K562 (cell line): Measurements from ENCODE around the gene RIOK3. TPM values are rescaled to one million over a fixed set of nuclear protein-coding genes. Genes with fewer than 3 reads are reported as not detected.
A peak's percentile ranks its signal among the peaks of the same experiment; 100 is the strongest.

Experiments
- ATF6 ChIP-seq: sonication (generic); formaldehyde crosslinking; IDR thresholded peaks from 2 replicates; pipeline ENCODE4 v1.4.0; 2020; ENCODE audit warnings: mild to moderate bottlenecking, missing genetic modification reagents
- BHLHE40 ChIP-seq: IDR thresholded peaks from 2 replicates; pipeline ENCODE4 v1.6.1; 2011; ENCODE audit warnings: low read length, improper control_type of control experiment
- MTF1 ChIP-seq: fragments of 250-450 bp; sonication (Bioruptor Pico); IDR thresholded peaks from 2 replicates; pipeline ENCODE4 v1.9.0; 2021; ENCODE audit warnings: moderate library complexity, mild to moderate bottlenecking, inconsistent platforms, borderline replicate concordance
- SMAD2 ChIP-seq: fragments of 150-350 bp; IDR thresholded peaks from 2 replicates; pipeline ENCODE4 v1.6.1; 2014; ENCODE audit warnings: low read depth, mild to moderate bottlenecking, low read length
- ZFX ChIP-seq: sonication (generic); formaldehyde crosslinking; IDR thresholded peaks from 2 replicates; pipeline ENCODE4 v1.8.0; 2022; ENCODE audit warnings: mild to moderate bottlenecking, missing genetic modification reagents, moderate library complexity
- ZNF655 ChIP-seq: fragments of 250-450 bp; sonication (Bioruptor Pico); IDR thresholded peaks from 2 replicates; pipeline ENCODE4 v1.5.0; 2021
- polyA plus RNA-seq, 8 experiments: library from polyadenylated mRNA; depleted of rRNA in 4 of 8; stranded (reverse) in 5 of 8; unstranded in 3 of 8; fragments of >200 nt; fragmentation: Nextera tagmentation in 2 of 8; fragmentation: Illumina TruSeq in 1 of 8; extraction: Ambion mirVana in 2 of 8; extraction: Trizol in 1 of 8; gene quantifications; 2 replicates each; pipeline versions ENCODE4 v1.2.1 to v1.2.3, GENCODE V29; 2011 to 2014; ENCODE audit warnings: inconsistent platforms in 1 of 8, missing spikeins in 1 of 8
- total RNA-seq, 7 experiments: library from RNA; depleted of rRNA in 6 of 7; stranded (reverse); fragments of >200 nt in 6 of 7; fragmentation: Illumina TruSeq in 2 of 7; extraction: Trizol in 2 of 7; gene quantifications; 2 replicates each; pipeline versions ENCODE4 v1.2.1 to v1.2.3, GENCODE V29; 2011 to 2021; ENCODE audit warnings: low replicate concordance in 1 of 7
- TF ChIP-seq, protein P1 (sequence below): sonication (generic); formaldehyde crosslinking; IDR thresholded peaks from 2 replicates; pipeline ENCODE4 v1.8.0; 2022; ENCODE audit warnings: mild to moderate bottlenecking, missing genetic modification reagents, borderline replicate concordance
- TF ChIP-seq, protein P2 (sequence below): fragments of 200-600 bp; sonication (generic); IDR thresholded peaks from one replicate; pipeline ENCODE4 v1.6.1; 2012; ENCODE audit warnings: mild to moderate bottlenecking, low read depth, low read length, inconsistent platforms

The RIOK3 gene
- total and polyA plus RNA-seq, 9 of the 15 experiments (the other 6 are each of a cell fraction or from before 2014, with no cell fraction given): 21.4 to 89.5 (median 62.9) TPM

DNA sequence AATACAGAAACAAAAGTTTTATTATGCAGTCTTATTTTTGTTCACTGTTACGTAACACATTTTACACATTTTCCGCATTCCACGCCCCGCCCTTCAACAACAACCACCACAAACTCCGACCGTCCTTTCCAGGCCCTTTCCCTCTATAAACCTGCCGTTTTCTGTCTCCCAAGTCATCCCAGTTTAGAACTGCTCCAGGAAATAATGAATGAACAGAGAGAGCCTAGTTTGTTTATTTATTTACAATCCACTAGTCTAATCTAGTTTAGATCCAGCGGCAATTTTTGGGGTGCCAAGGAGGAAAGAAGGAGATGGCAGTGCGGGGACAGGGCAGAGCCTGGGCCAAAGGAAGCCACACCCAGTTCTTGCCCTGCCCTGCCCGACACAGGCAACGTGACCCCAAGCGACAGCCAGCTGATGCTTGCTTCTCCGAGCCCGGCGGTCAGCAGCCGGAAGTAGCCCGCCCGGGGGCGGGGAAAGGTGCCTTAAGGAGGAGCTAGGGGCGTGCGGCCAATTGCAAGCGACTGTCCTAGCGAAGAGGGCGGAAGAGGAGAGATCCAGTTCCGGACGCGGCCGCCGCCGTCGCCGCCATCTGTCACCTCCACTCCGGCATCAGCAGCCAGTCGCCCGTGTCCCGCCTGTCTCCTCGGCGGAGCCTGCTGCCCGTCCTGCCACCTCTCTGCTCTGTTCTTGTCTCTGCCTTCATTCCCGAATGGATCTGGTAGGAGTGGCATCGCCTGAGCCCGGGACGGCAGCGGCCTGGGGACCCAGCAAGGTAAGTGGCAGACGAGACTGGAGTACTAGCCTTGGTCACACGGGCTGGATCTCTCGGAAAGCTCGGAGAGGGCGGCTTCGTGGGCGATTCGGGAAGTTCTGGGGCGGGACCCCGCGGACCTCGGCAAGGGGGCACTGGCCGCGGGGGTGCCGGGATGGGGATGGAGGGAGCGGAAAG lies at the start of gene RIOK3 (continued):
- TF ChIP-seq ATF6 (CRISPR knock-in tag) (no peak), ZNF655 (no peak), BHLHE40 (peak; percentile 88), MTF1 (CRISPR knock-in tag) (no peak), SMAD2 (no peak), ZFX (peak; percentile 54; the same call in 1 of the 2 replicates)
- TF ChIP-seq, protein P1, sequence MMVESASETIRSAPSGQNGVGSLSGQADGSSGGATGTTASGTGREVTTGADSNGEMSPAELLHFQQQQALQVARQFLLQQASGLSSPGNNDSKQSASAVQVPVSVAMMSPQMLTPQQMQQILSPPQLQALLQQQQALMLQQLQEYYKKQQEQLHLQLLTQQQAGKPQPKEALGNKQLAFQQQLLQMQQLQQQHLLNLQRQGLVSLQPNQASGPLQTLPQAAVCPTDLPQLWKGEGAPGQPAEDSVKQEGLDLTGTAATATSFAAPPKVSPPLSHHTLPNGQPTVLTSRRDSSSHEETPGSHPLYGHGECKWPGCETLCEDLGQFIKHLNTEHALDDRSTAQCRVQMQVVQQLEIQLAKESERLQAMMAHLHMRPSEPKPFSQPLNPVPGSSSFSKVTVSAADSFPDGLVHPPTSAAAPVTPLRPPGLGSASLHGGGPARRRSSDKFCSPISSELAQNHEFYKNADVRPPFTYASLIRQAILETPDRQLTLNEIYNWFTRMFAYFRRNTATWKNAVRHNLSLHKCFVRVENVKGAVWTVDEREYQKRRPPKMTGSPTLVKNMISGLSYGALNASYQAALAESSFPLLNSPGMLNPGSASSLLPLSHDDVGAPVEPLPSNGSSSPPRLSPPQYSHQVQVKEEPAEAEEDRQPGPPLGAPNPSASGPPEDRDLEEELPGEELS (CRISPR knock-in tag): no peak
- TF ChIP-seq, protein P2, sequence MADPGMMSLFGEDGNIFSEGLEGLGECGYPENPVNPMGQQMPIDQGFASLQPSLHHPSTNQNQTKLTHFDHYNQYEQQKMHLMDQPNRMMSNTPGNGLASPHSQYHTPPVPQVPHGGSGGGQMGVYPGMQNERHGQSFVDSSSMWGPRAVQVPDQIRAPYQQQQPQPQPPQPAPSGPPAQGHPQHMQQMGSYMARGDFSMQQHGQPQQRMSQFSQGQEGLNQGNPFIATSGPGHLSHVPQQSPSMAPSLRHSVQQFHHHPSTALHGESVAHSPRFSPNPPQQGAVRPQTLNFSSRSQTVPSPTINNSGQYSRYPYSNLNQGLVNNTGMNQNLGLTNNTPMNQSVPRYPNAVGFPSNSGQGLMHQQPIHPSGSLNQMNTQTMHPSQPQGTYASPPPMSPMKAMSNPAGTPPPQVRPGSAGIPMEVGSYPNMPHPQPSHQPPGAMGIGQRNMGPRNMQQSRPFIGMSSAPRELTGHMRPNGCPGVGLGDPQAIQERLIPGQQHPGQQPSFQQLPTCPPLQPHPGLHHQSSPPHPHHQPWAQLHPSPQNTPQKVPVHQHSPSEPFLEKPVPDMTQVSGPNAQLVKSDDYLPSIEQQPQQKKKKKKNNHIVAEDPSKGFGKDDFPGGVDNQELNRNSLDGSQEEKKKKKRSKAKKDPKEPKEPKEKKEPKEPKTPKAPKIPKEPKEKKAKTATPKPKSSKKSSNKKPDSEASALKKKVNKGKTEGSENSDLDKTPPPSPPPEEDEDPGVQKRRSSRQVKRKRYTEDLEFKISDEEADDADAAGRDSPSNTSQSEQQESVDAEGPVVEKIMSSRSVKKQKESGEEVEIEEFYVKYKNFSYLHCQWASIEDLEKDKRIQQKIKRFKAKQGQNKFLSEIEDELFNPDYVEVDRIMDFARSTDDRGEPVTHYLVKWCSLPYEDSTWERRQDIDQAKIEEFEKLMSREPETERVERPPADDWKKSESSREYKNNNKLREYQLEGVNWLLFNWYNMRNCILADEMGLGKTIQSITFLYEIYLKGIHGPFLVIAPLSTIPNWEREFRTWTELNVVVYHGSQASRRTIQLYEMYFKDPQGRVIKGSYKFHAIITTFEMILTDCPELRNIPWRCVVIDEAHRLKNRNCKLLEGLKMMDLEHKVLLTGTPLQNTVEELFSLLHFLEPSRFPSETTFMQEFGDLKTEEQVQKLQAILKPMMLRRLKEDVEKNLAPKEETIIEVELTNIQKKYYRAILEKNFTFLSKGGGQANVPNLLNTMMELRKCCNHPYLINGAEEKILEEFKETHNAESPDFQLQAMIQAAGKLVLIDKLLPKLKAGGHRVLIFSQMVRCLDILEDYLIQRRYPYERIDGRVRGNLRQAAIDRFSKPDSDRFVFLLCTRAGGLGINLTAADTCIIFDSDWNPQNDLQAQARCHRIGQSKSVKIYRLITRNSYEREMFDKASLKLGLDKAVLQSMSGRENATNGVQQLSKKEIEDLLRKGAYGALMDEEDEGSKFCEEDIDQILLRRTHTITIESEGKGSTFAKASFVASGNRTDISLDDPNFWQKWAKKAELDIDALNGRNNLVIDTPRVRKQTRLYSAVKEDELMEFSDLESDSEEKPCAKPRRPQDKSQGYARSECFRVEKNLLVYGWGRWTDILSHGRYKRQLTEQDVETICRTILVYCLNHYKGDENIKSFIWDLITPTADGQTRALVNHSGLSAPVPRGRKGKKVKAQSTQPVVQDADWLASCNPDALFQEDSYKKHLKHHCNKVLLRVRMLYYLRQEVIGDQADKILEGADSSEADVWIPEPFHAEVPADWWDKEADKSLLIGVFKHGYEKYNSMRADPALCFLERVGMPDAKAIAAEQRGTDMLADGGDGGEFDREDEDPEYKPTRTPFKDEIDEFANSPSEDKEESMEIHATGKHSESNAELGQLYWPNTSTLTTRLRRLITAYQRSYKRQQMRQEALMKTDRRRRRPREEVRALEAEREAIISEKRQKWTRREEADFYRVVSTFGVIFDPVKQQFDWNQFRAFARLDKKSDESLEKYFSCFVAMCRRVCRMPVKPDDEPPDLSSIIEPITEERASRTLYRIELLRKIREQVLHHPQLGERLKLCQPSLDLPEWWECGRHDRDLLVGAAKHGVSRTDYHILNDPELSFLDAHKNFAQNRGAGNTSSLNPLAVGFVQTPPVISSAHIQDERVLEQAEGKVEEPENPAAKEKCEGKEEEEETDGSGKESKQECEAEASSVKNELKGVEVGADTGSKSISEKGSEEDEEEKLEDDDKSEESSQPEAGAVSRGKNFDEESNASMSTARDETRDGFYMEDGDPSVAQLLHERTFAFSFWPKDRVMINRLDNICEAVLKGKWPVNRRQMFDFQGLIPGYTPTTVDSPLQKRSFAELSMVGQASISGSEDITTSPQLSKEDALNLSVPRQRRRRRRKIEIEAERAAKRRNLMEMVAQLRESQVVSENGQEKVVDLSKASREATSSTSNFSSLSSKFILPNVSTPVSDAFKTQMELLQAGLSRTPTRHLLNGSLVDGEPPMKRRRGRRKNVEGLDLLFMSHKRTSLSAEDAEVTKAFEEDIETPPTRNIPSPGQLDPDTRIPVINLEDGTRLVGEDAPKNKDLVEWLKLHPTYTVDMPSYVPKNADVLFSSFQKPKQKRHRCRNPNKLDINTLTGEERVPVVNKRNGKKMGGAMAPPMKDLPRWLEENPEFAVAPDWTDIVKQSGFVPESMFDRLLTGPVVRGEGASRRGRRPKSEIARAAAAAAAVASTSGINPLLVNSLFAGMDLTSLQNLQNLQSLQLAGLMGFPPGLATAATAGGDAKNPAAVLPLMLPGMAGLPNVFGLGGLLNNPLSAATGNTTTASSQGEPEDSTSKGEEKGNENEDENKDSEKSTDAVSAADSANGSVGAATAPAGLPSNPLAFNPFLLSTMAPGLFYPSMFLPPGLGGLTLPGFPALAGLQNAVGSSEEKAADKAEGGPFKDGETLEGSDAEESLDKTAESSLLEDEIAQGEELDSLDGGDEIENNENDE: no peak
